IMR-90 (cell line): ENCODE measurements around the gene LRRC10. TPM values are rescaled to one million over a fixed set of nuclear protein-coding genes. Genes with fewer than 3 reads are reported as not detected.

Experiments used
- ATAC-seq: fragments of 200-7000 bp; cut with Tn5 transposase; 2 replicates; pipeline ENCODE4 v1.9.1; 2020; ENCODE audit warnings: low read depth, mild to moderate bottlenecking, moderate library complexity
- BruUV-seq: library from RNA; stranded (reverse); fragments of 400-500 nt; replicated peaks from 2 replicates; lab custom pipeline; 2021; lab: Mats Ljungman, UMichigan
- CTCF ChIA-PET: fragments of 300-600 bp; formaldehyde crosslinking; extraction: SDS; loops from one replicate; lab custom pipeline; 2021; ENCODE audit warnings: antibody characterized with exemption; lab: Yijun Ruan, JAX
- POLR2A ChIA-PET: fragments of 300-600 bp; sonication (Branson Sonifier 250); formaldehyde crosslinking; loops from one replicate; lab custom pipeline; 2022; ENCODE audit warnings: antibody characterized with exemption; ENCODE audit not compliant: unreplicated experiment; lab: Charles Lee
- DNase-seq: peaks from one replicate; pipeline ENCODE4 v3.0.0; 2013
- H2AFZ ChIP-seq: replicated peaks from 2 replicates; pipeline ENCODE3; 2013; ENCODE audit warnings: low read length, mild to moderate bottlenecking; ENCODE audit not compliant: poor library complexity
- H2AK5ac ChIP-seq: 2 replicates; pipeline ENCODE4 v1.6.1; 2013; ENCODE audit warnings: low read depth, low read length, inconsistent platforms
- H2AK9ac ChIP-seq: replicated peaks from 2 replicates; pipeline ENCODE3; 2013; ENCODE audit warnings: mild to moderate bottlenecking, low read depth, low read length, moderate library complexity; ENCODE audit not compliant: poor library complexity
- H2BK120ac ChIP-seq: 2 replicates; pipeline ENCODE4 v1.6.1; 2013; ENCODE audit warnings: low read depth, low read length, inconsistent platforms
- H2BK15ac ChIP-seq: 3 replicates; pipeline ENCODE4 v1.6.1; 2013; ENCODE audit warnings: low read depth, low read length, inconsistent platforms
- H2BK20ac ChIP-seq: 2 replicates; pipeline ENCODE4 v1.6.1; 2013; ENCODE audit warnings: low read depth, mild to moderate bottlenecking, inconsistent platforms, low read length, moderate library complexity
- H2BK5ac ChIP-seq: 2 replicates; pipeline ENCODE4 v1.6.1; 2013; ENCODE audit warnings: mild to moderate bottlenecking, low read depth, low read length, inconsistent platforms; ENCODE audit not compliant: poor library complexity, severe bottlenecking
- H3K14ac ChIP-seq: replicated peaks from 2 replicates; pipeline ENCODE4 v1.6.1; 2013; ENCODE audit warnings: low read depth, low read length, inconsistent platforms
- H3K18ac ChIP-seq: 2 replicates; pipeline ENCODE4 v1.6.1; 2013; ENCODE audit warnings: low read depth, low read length, control low read depth
- H3K23ac ChIP-seq: 2 replicates; pipeline ENCODE4 v1.6.1; 2013; ENCODE audit warnings: low read depth, low read length, inconsistent platforms
- H3K27ac ChIP-seq: 2 replicates; pipeline ENCODE4 v1.5.1; 2013; ENCODE audit warnings: mild to moderate bottlenecking, control low read depth, low read length; ENCODE audit not compliant: insufficient read depth
- H3K27me3 ChIP-seq: 2 replicates; pipeline ENCODE4 v1.6.1; 2013; ENCODE audit warnings: low read length; ENCODE audit not compliant: control insufficient read depth, insufficient read depth
- H3K36me3 ChIP-seq: 2 replicates; pipeline ENCODE4 v1.6.1; 2013; ENCODE audit warnings: low read length, mixed read lengths; ENCODE audit not compliant: control insufficient read depth, insufficient read depth
- H3K4ac ChIP-seq: 2 replicates; pipeline ENCODE4 v1.6.1; 2013; ENCODE audit warnings: low read depth, low read length, inconsistent platforms
- H3K4me1 ChIP-seq: 2 replicates; pipeline ENCODE4 v1.6.1; 2013; ENCODE audit warnings: low read length, mixed read lengths; ENCODE audit not compliant: control insufficient read depth, insufficient read depth
- H3K4me2 ChIP-seq: 2 replicates; pipeline ENCODE4 v1.6.1; 2013; ENCODE audit warnings: low read depth, mild to moderate bottlenecking, control low read depth, low read length, moderate library complexity
- H3K4me3 ChIP-seq: 2 replicates; pipeline ENCODE4 v1.5.1; 2013; ENCODE audit warnings: low read depth, mild to moderate bottlenecking, control low read depth, low read length, moderate library complexity; ENCODE audit not compliant: insufficient read depth
- H3K56ac ChIP-seq: 2 replicates; pipeline ENCODE4 v1.6.1; 2013; ENCODE audit warnings: low read length, inconsistent platforms; ENCODE audit not compliant: insufficient read depth; ENCODE audit errors: extremely low read depth
- H3K79me1 ChIP-seq, 2 experiments: 2 replicates each; pipeline ENCODE4 v1.6.1; 2013; ENCODE audit warnings: low read length in 2 of 2, inconsistent platforms in 1 of 2, low read depth in 1 of 2
- H3K9ac ChIP-seq: 2 replicates; pipeline ENCODE4 v1.6.1; 2013; ENCODE audit warnings: low read depth, low read length, control low read depth
- H3K9me1 ChIP-seq: 2 replicates; pipeline ENCODE4 v1.6.1; 2013; ENCODE audit warnings: low read length, inconsistent platforms; ENCODE audit not compliant: insufficient read depth
- H3K9me3 ChIP-seq: 2 replicates; pipeline ENCODE4 v1.6.1; 2013; ENCODE audit warnings: low read length; ENCODE audit not compliant: control insufficient read depth, insufficient read depth
- H4K20me1 ChIP-seq: 2 replicates; pipeline ENCODE4 v1.6.1; 2013; ENCODE audit warnings: low read length, inconsistent platforms; ENCODE audit not compliant: insufficient read depth
- H4K5ac ChIP-seq: 2 replicates; pipeline ENCODE4 v1.6.1; 2013; ENCODE audit warnings: mild to moderate bottlenecking, low read depth, low read length, control low read depth
- H4K8ac ChIP-seq, 2 experiments: 2 replicates each; pipeline ENCODE4 v1.6.1; 2013; ENCODE audit warnings: low read depth in 2 of 2, low read length in 2 of 2, control low read depth in 1 of 2, inconsistent platforms in 1 of 2
- H4K91ac ChIP-seq: 2 replicates; pipeline ENCODE4 v1.6.1; 2013; ENCODE audit warnings: low read depth, low read length, inconsistent platforms; ENCODE audit not compliant: insufficient read depth
- BHLHE40 ChIP-seq: fragments of 150-350 bp; IDR thresholded peaks from 2 replicates; pipeline ENCODE4 v1.6.1; 2016; ENCODE audit warnings: mild to moderate bottlenecking, low read depth, low read length
- CEBPB ChIP-seq: IDR thresholded peaks from 2 replicates; pipeline ENCODE4 v1.6.1; 2012; ENCODE audit warnings: low read depth, low read length, improper control_type of control experiment
- CHD1 ChIP-seq: IDR thresholded peaks from 2 replicates; pipeline ENCODE4 v1.6.1; 2012; ENCODE audit warnings: low read depth, low read length, improper control_type of control experiment
- CTCF ChIP-seq: conservative IDR thresholded peaks from 2 replicates; pipeline ENCODE4 v1.5.1; 2012; ENCODE audit warnings: mild to moderate bottlenecking, low read depth, low read length, improper control_type of control experiment
- FOS ChIP-seq: fragments of 150-350 bp; IDR thresholded peaks from 2 replicates; pipeline ENCODE4 v1.6.1; 2016; ENCODE audit warnings: low read depth, low read length
- MAFK ChIP-seq: IDR thresholded peaks from 2 replicates; pipeline ENCODE4 v1.6.1; 2012; ENCODE audit warnings: low read depth, low read length, improper control_type of control experiment
- MAZ ChIP-seq: IDR thresholded peaks from 2 replicates; pipeline ENCODE4 v1.6.1; 2012; ENCODE audit warnings: low read depth, mild to moderate bottlenecking, low read length, improper control_type of control experiment, moderate library complexity, borderline replicate concordance
- MXI1 ChIP-seq: IDR thresholded peaks from 2 replicates; pipeline ENCODE4 v1.6.1; 2012; ENCODE audit warnings: low read depth, mild to moderate bottlenecking, low read length, moderate library complexity, borderline replicate concordance
- NFE2L2 ChIP-seq: fragments of 150-350 bp; IDR thresholded peaks from 2 replicates; pipeline ENCODE4 v1.6.1; 2016; ENCODE audit warnings: low read depth, mild to moderate bottlenecking, low read length
- POLR2A ChIP-seq: IDR thresholded peaks from 2 replicates; pipeline ENCODE4 v1.6.1; 2012; ENCODE audit warnings: mild to moderate bottlenecking, low read depth, low read length
- RAD21 ChIP-seq: IDR thresholded peaks from 2 replicates; pipeline ENCODE4 v1.6.1; 2012; ENCODE audit warnings: low read length, improper control_type of control experiment
- RCOR1 ChIP-seq: IDR thresholded peaks from 2 replicates; pipeline ENCODE4 v1.6.1; 2012; ENCODE audit warnings: mild to moderate bottlenecking, low read length, improper control_type of control experiment; ENCODE audit not compliant: insufficient replicate concordance
- RFX5 ChIP-seq: IDR thresholded peaks from 2 replicates; pipeline ENCODE4 v1.8.0; 2012; ENCODE audit warnings: low read depth, mild to moderate bottlenecking, low read length, moderate library complexity
- SMC3 ChIP-seq: fragments of 150-350 bp; IDR thresholded peaks from 2 replicates; pipeline ENCODE4 v1.6.1; 2016; ENCODE audit warnings: low read depth, mild to moderate bottlenecking, antibody characterized with exemption, low read length, moderate library complexity
- USF2 ChIP-seq: fragments of 150-350 bp; IDR thresholded peaks from 2 replicates; pipeline ENCODE4 v1.6.1; 2017; ENCODE audit warnings: mild to moderate bottlenecking, antibody characterized with exemption, low read length, low read depth
- WGBS, 2 experiments: methylation state at CpG; one replicate each; pipeline versions ENCODE4 v1.1.5 to v1.1.7; 2013; ENCODE audit warnings: missing lambda C conversion rate in 2 of 2; ENCODE audit not compliant: insufficient read length in 1 of 2; ENCODE audit errors: extremely low coverage in 2 of 2; 5-methylcytosine and 5-hydroxymethylcytosine counted together
- dilution Hi-C: fragments of 300-500 bp; cut with HindIII; formaldehyde crosslinking; loops from one replicate; pipeline ENCODE4 v1.14.3; 2018; ENCODE audit warnings: low sequenced_read_pairs; ENCODE audit not compliant: unreplicated experiment
- in situ Hi-C: fragments of 300-500 bp; cut with MboI; formaldehyde crosslinking; loops from 3 replicates; pipeline ENCODE4 v1.14.3; 2019; ENCODE audit warnings: low sequenced_read_pairs, inconsistent platforms, mixed read lengths
- intact Hi-C: fragments of 100-400 bp; cut with micrococcal nuclease; formaldehyde crosslinking; loops from 2 replicates; pipeline ENCODE4 v1.10.0; 2022
- polyA plus RNA-seq, 3 experiments: library from polyadenylated mRNA; depleted of rRNA; stranded (reverse); fragments of >200 nt; gene quantifications; 2 replicates each; pipeline ENCODE4 v1.2.3, GENCODE V29; 2012; ENCODE audit warnings: low replicate concordance in 1 of 3
- total RNA-seq: library from RNA; depleted of rRNA; stranded (reverse); fragments of >200 nt; gene quantifications from 2 replicates; pipeline ENCODE4 v1.2.3, GENCODE V29; 2012

Gene LRRC10
- total and polyA plus RNA-seq, 2 of the 4 experiments (the other 2 are of a cell fraction): not detected

- POLR2A ChIA-PET: no interaction called here
- no peak overlapping the region for H3K18ac ChIP-seq
- no peak overlapping the region for H2BK120ac ChIP-seq
- H3K4me1 ChIP-seq: peaks cover 2% of the 10 kb centered on the region; the same call in 1 of the 2 replicates
- in situ Hi-C loops: no loop called here
- no peak overlapping the region; the same call in 1 of the 2 replicates for H2BK20ac ChIP-seq
- H3K27me3 ChIP-seq: no peaks in the 10 kb centered on the region
- H3K36me3 ChIP-seq: peaks cover 14% of the 10 kb centered on the region
- H3K4me2 ChIP-seq: no peak overlapping the region
- no peaks in the 10 kb centered on the region for H4K20me1 ChIP-seq
- DNase-seq (no peak), ATAC-seq (no peak)
- dilution Hi-C loops: no loop called here
- H3K14ac ChIP-seq: no peak overlapping the region
- no peak overlapping the region for H3K23ac ChIP-seq
- H3K9me3 ChIP-seq: no peaks in the 10 kb centered on the region
- no peak overlapping the region for H4K91ac ChIP-seq
- peaks cover 5% of the 10 kb centered on the region; the same call in 1 of the 2 replicates for H3K9me1 ChIP-seq
- no peak overlapping the region for H3K27ac ChIP-seq
- H4K8ac ChIP-seq: no peak overlapping the region
- H2BK5ac ChIP-seq: no peak overlapping the region
- BruUV-seq: no TSS peak
- H2AK5ac ChIP-seq: no peak overlapping the region
- no peak overlapping the region for H3K4me3 ChIP-seq
- no peak overlapping the region for H2AFZ ChIP-seq
- TF ChIP-seq RFX5 (no peak), MAFK (no peak), RCOR1 (no peak), BHLHE40 (no peak), POLR2A (no peak), MXI1 (no peak), CHD1 (no peak), CTCF (no peak), SMC3 (no peak), RAD21 (no peak), NFE2L2 (no peak), USF2 (no peak), MAZ (no peak), CEBPB (no peak), FOS (no peak)
- H2BK15ac ChIP-seq: no peak overlapping the region
- peaks cover 28 to 43% of the 10 kb centered on the region in 2 experiments for H3K79me1 ChIP-seq
- intact Hi-C loops: no loop called here
- H3K56ac ChIP-seq: no peak overlapping the region
- WGBS, 2 experiments: no CpG with 5 or more reads among the region's 3 CpGs
- H2AK9ac ChIP-seq: no peak overlapping the region
- no peak overlapping the region for H3K4ac ChIP-seq
- no peak overlapping the region for H3K9ac ChIP-seq
- no peak overlapping the region; the same call in 1 of the 2 replicates for H4K5ac ChIP-seq
- CTCF ChIA-PET: interaction anchor here (0.7 kb wide), 1 partner anchor 97 kb away, joined by 5 read pairs; the partner anchor contains the start of gene FRS2
Observed at GRCh38 chr12:69566603-69567002, 44.1 kb downstream of the LRRC10 start.
